GM19463 (cell line): ENCODE results near the gene FCGR3A.

ENCODE experiments used
- ATAC-seq: cut with Tn5 transposase; IDR thresholded peaks from one replicate; pipeline ENCODE4 v1.9.1; 2021; ENCODE audit warnings: mild to moderate bottlenecking, moderate library complexity; ENCODE audit not compliant: unreplicated experiment

FCGR3A gene

GRCh38 chr1:161505686-161506085 lies 43.9 kb downstream of the FCGR3A start:
- no peak for ATAC-seq

- ATAC-seq: no peak
These were observed 46.2 kb downstream of the FCGR3A start for GRCh38 chr1:161503394-161503748.

GRCh38 chr1:161502641-161503393 lies 46.8 kb downstream of the FCGR3A start:
- ATAC-seq: no peak

GRCh38 chr1:161502181-161502580 lies 47.4 kb downstream of the FCGR3A start:
- no peak for ATAC-seq

- ATAC-seq: no peak
These were observed 48.4 kb downstream of the FCGR3A start for GRCh38 chr1:161501234-161501633.

- no peak for ATAC-seq
These were observed 50.2 kb downstream of the FCGR3A start for GRCh38 chr1:161499099-161500039.

- ATAC-seq: no peak
These were observed 51.0 kb downstream of the FCGR3A start for GRCh38 chr1:161498646-161499045.

- no peak for ATAC-seq
These were observed 51.7 kb downstream of the FCGR3A start for GRCh38 chr1:161497961-161498360.

- ATAC-seq: no peak
These were observed 54.1 kb downstream of the FCGR3A start for GRCh38 chr1:161495490-161495889.

- ATAC-seq: no peak
These were observed 55.4 kb downstream of the FCGR3A start for GRCh38 chr1:161494091-161494735.

GRCh38 chr1:161492827-161493226 lies 56.8 kb downstream of the FCGR3A start:
- no peak for ATAC-seq
